ENCODE results near the gene TMEM88.
"Not testable (repeated sequence)": the region's sequence is repeated elsewhere in the genome, so short reads cannot be mapped to it uniquely, and the experiment has no call there.

Gene TMEM88

GRCh38 chr17:7856811-7857712 is 2.2 kb downstream of the TMEM88 start, which contains the start of gene NAA38:
NAA38 (minus strand) TSS chr17:7857559; CDS start chr17:7857463, 96 bp downstream.
- DNase-seq: peak; percentile 98

GRCh38 chr17:7857713-7858521 is 3.1 kb downstream of the TMEM88 start, which contains the start of gene CYB5D1:
CYB5D1 (plus strand) TSS chr17:7858003; CDS start chr17:7858135, 132 bp downstream.
- DNase-seq: peak; percentile 93

GRCh38 chr17:7858522-7858810 is 3.6 kb downstream of the TMEM88 start:
- peak; percentile 50 for DNase-seq

GRCh38 chr17:7859028-7859427 is 4.2 kb downstream of the TMEM88 start:
- no peak for DNase-seq

- peak; percentile 45 for DNase-seq
Measured at GRCh38 chr17:7862692-7863437, 8.0 kb downstream of the TMEM88 start.

- not testable (repeated sequence) for DNase-seq
Measured at GRCh38 chr17:7864384-7864783, 9.5 kb downstream of the TMEM88 start.

- no peak for DNase-seq
Measured at GRCh38 chr17:7864995-7865650, 10.3 kb downstream of the TMEM88 start.

GRCh38 chr17:7867881-7868329 is 13.0 kb downstream of the TMEM88 start:
- DNase-seq: no peak

GRCh38 chr17:7873051-7873450 is 18.2 kb downstream of the TMEM88 start:
- DNase-seq: no peak

- no peak for DNase-seq
Measured at GRCh38 chr17:7875804-7876370, 21.0 kb downstream of the TMEM88 start.

- no peak for DNase-seq
Measured at GRCh38 chr17:7878234-7878633, 23.4 kb downstream of the TMEM88 start.

GRCh38 chr17:7880076-7880868 is 25.4 kb downstream of the TMEM88 start:
- DNase-seq: no peak

GRCh38 chr17:7881276-7882054 is 26.6 kb downstream of the TMEM88 start:
- no peak for DNase-seq

- no peak for DNase-seq
Measured at GRCh38 chr17:7882068-7882467, 27.2 kb downstream of the TMEM88 start.

- DNase-seq: no peak
Measured at GRCh38 chr17:7882629-7883028, 27.8 kb downstream of the TMEM88 start.

- no peak for DNase-seq
Measured at GRCh38 chr17:7883781-7884386, 29.0 kb downstream of the TMEM88 start.

- peak; percentile 61 for DNase-seq
Measured at GRCh38 chr17:7884581-7885366, 29.9 kb downstream of the TMEM88 start.

- peak; percentile 79 for DNase-seq
Measured at GRCh38 chr17:7885367-7886226, 30.7 kb downstream of the TMEM88 start.
